Endothelial cell of umbilical vein (primary cell): ENCODE results near the gene XRRA1. TPM values are rescaled to one million over a fixed set of nuclear protein-coding genes. Genes with fewer than 3 reads are reported as not detected.

Experiments
- BruUV-seq: library from RNA; stranded (reverse); fragments of 400-500 nt; replicated peaks from 2 replicates; lab custom pipeline; 2021; lab: Mats Ljungman, UMichigan
- CTCF ChIA-PET: fragments of 300-600, 350-600 bp; sonication (Branson Sonifier 250); formaldehyde crosslinking; loops from one replicate; lab custom pipeline; 2021; ENCODE audit warnings: antibody characterized with exemption, inconsistent platforms; lab: Charles Lee
- POLR2A ChIA-PET: fragments of 300-600, 350-600 bp; sonication (Branson Sonifier 250); formaldehyde crosslinking; loops from one replicate; lab custom pipeline; 2021; ENCODE audit warnings: antibody characterized with exemption, inconsistent platforms; lab: Charles Lee
- DNase-seq: peaks from one replicate; pipeline ENCODE4 v3.0.0-alpha.2; 2011; ENCODE audit warnings: low read depth, low spot score
- FAIRE-seq: peaks from 2 replicates; lab custom pipeline; 2011; peaks lifted over from hg19 to GRCh38; lab: Jason Lieb, UNC
- H2AFZ ChIP-seq: 2 replicates; pipeline ENCODE4 v1.6.0; 2012; ENCODE audit warnings: low read depth, low read length, control low read depth, inconsistent platforms
- H3K27ac ChIP-seq: 2 replicates; pipeline ENCODE4 v1.5.1; 2011; ENCODE audit warnings: low read depth, mild to moderate bottlenecking, control low read depth, low read length, moderate library complexity; ENCODE audit not compliant: insufficient read depth
- H3K27me3 ChIP-seq, 2 experiments: 2 replicates each; pipeline versions ENCODE4 v1.6.0 to v1.6.1; 2011; ENCODE audit warnings: low read length in 2 of 2, mixed read lengths in 1 of 2; ENCODE audit not compliant: control insufficient read depth in 2 of 2, insufficient read depth in 2 of 2
- H3K36me3 ChIP-seq, 2 experiments: 2 replicates in 1 of 2; 3 replicates in 1 of 2; pipeline ENCODE4 v1.5.1; 2011; ENCODE audit warnings: low read length in 2 of 2, mild to moderate bottlenecking in 1 of 2, moderate library complexity in 1 of 2; ENCODE audit not compliant: control insufficient read depth in 2 of 2, insufficient read depth in 2 of 2; ENCODE audit errors: extremely low read depth in 1 of 2
- H3K4me1 ChIP-seq: 3 replicates; pipeline ENCODE4 v1.5.1; 2011; ENCODE audit warnings: mild to moderate bottlenecking, low read length; ENCODE audit not compliant: control insufficient read depth, insufficient read depth; ENCODE audit errors: extremely low read depth
- H3K4me2 ChIP-seq: 2 replicates; pipeline ENCODE4 v1.6.1; 2011; ENCODE audit warnings: low read length, control low read depth, mixed read lengths; ENCODE audit not compliant: insufficient read depth
- H3K4me3 ChIP-seq, 3 experiments: fragments of 200-600 bp in 1 of 3; sonication (generic), shearing (Covaris generic) in 1 of 3; replicated peaks in 1 of 3; 2 replicates each; pipeline ENCODE4 v1.5.1; 2011 to 2016; ENCODE audit warnings: control low read depth in 3 of 3, low read length in 3 of 3, mild to moderate bottlenecking in 2 of 3, inconsistent platforms in 1 of 3, low read depth in 1 of 3, moderate library complexity in 1 of 3; ENCODE audit not compliant: insufficient read depth in 1 of 3
- H3K79me2 ChIP-seq: 2 replicates; pipeline ENCODE4 v1.6.0; 2012; ENCODE audit warnings: low read length, inconsistent platforms; ENCODE audit not compliant: control insufficient read depth, insufficient read depth
- H3K9ac ChIP-seq: replicated peaks from 2 replicates; pipeline ENCODE3; 2011; ENCODE audit warnings: low read length, control low read depth; ENCODE audit not compliant: insufficient read depth; ENCODE audit errors: extremely low read depth
- H3K9me1 ChIP-seq: replicated peaks from 3 replicates; pipeline ENCODE4 v1.6.0; 2011; ENCODE audit warnings: mild to moderate bottlenecking, low read length; ENCODE audit not compliant: control insufficient read depth, insufficient read depth; ENCODE audit errors: extremely low read depth
- H3K9me3 ChIP-seq: replicated peaks from 2 replicates; pipeline ENCODE4 v1.5.1; 2012; ENCODE audit warnings: low read length, inconsistent platforms; ENCODE audit not compliant: control insufficient read depth, insufficient read depth
- H4K20me1 ChIP-seq: replicated peaks from 2 replicates; pipeline ENCODE3; 2011; ENCODE audit warnings: mild to moderate bottlenecking, low read length; ENCODE audit not compliant: control insufficient read depth, insufficient read depth; ENCODE audit errors: extremely low read depth
- CTCF ChIP-seq, 2 donors: IDR thresholded peaks; 1 replicate in 1 of 2; 2 replicates in 1 of 2; pipeline ENCODE4 v1.5.1; 2011; ENCODE audit warnings: low read length in 2 of 2, mild to moderate bottlenecking in 2 of 2, moderate library complexity in 2 of 2, control low read depth in 1 of 2, inconsistent platforms in 1 of 2, low read depth in 1 of 2; ENCODE audit not compliant: insufficient read depth in 1 of 2; ENCODE audit errors: extremely low read depth in 1 of 2
- EZH2 ChIP-seq: IDR thresholded peaks from 2 replicates; pipeline ENCODE4 v1.6.1; 2012; ENCODE audit warnings: borderline replicate concordance, low read depth, mild to moderate bottlenecking, moderate library complexity, low read length, inconsistent platforms; ENCODE audit not compliant: severe bottlenecking
- FOS ChIP-seq: IDR thresholded peaks from 2 replicates; pipeline ENCODE4 v1.6.1; 2011; ENCODE audit warnings: mild to moderate bottlenecking, low read length, moderate library complexity, borderline replicate concordance; ENCODE audit not compliant: insufficient read depth
- GATA2 ChIP-seq: IDR thresholded peaks from 2 replicates; pipeline ENCODE4 v1.7.0; 2011; ENCODE audit warnings: low read depth, mild to moderate bottlenecking, moderate library complexity, mixed read lengths, low read length; ENCODE audit not compliant: insufficient read length, insufficient read depth
- JUN ChIP-seq: IDR thresholded peaks from 2 replicates; pipeline ENCODE4 v1.6.1; 2011; ENCODE audit warnings: borderline replicate concordance, low read depth; ENCODE audit not compliant: insufficient read length, insufficient read depth
- MAX ChIP-seq: IDR thresholded peaks from 2 replicates; pipeline ENCODE4 v1.6.1; 2011; ENCODE audit not compliant: insufficient read depth, insufficient read length
- MYC ChIP-seq: IDR thresholded peaks from one replicate; pipeline ENCODE4 v1.6.1; 2011; ENCODE audit warnings: mild to moderate bottlenecking, low read depth, low read length
- POLR2A ChIP-seq: IDR thresholded peaks from 2 replicates; pipeline ENCODE4 v1.6.1; 2012; ENCODE audit warnings: low read depth, mild to moderate bottlenecking, control low read depth, low read length
- POLR2AphosphoS5 ChIP-seq: IDR thresholded peaks from 2 replicates; pipeline ENCODE4 v1.6.1; 2012; ENCODE audit warnings: low read depth, mild to moderate bottlenecking, control low read depth, low read length, moderate library complexity; ENCODE audit not compliant: insufficient read depth
- dilution Hi-C: fragments of 300-500 bp; cut with MboI; formaldehyde crosslinking; loops from one replicate; pipeline ENCODE4 v1.15.0; 2019; ENCODE audit warnings: low sequenced_read_pairs; ENCODE audit not compliant: extremely low pct_ligation_motif_present
- intact Hi-C: fragments of 100-400 bp; cut with micrococcal nuclease; formaldehyde crosslinking; loops from one replicate; pipeline ENCODE4 v1.10.0; 2022
- polyA plus RNA-seq, 4 experiments: library from polyadenylated mRNA; depleted of rRNA in 3 of 4; stranded (reverse) in 3 of 4; unstranded in 1 of 4; fragments of >200 nt; gene quantifications; 2 replicates each; pipeline versions ENCODE4 v1.2.1 to v1.2.3, GENCODE V29; 2011 to 2012; ENCODE audit warnings: missing spikeins in 1 of 4
- total RNA-seq: library from RNA; stranded (reverse); gene quantifications from 2 replicates; pipeline ENCODE4 v1.2.3, GENCODE V29; 2021

XRRA1 gene
- total and polyA plus RNA-seq, 2 donors (not counting 3 experiments of a cell fraction or from before 2014, with no cell fraction given): 8.6 to 11.2 TPM

GRCh38 chr11:74863410-74863809 is 85.5 kb downstream of the XRRA1 start:
- no peak for DNase-seq
- CTCF ChIA-PET: no interaction called here
- Histone ChIP-seq H3K36me3 (peaks cover 9 to 12% of the 10 kb centered on the region in 2 experiments), H3K4me2 (no peak overlapping the region), H4K20me1 (no peaks in the 10 kb centered on the region), H3K9me1 (no peaks in the 10 kb centered on the region), H3K4me1 (no peaks in the 10 kb centered on the region), H3K27ac (no peak overlapping the region), H3K9me3 (peaks cover 3% of the 10 kb centered on the region), H3K27me3 (no peaks in the 10 kb centered on the region), H3K4me3 (no peak overlapping the region), H3K9ac (no peak overlapping the region), H3K79me2 (no peaks in the 10 kb centered on the region), H2AFZ (no peak overlapping the region)
- intact Hi-C loops (no loop called here), dilution Hi-C loops (loop anchor here (25.0 kb wide), 1 partner anchor 151 kb away; no protein-coding TSS in a partner anchor)
- FAIRE-seq: no peak
- TF ChIP-seq GATA2 (no peak), CTCF (IDR thresholded peaks at IDR 0.05; ENCODE audit: extremely low read depth in 1 of 2, insufficient read depth in 1 of 2, low read depth in 1 of 2, low read length in 2 of 2) (no peak), FOS (no peak), POLR2AphosphoS5 (no peak), JUN (no peak), MYC (no peak), POLR2A (no peak), MAX (no peak), EZH2 (no peak)
- POLR2A ChIA-PET: no interaction called here
- no TSS peak for BruUV-seq
